Immature natural killer cell (primary cell): Measurements from ENCODE around the gene PSME2. TPM values are rescaled to one million over a fixed set of nuclear protein-coding genes. Genes with fewer than 3 reads are reported as not detected.

Experiments
- DNase-seq, 3 donors: peaks; one replicate each; pipeline ENCODE4 v3.0.0; 2022; ENCODE audit warnings: mixed read lengths in 1 of 3
- H3K27ac Mint-ChIP-seq, 6 donors: one replicate each; pipeline ENCODE4 v1.8.0; 2020; ENCODE audit warnings: mixed read lengths in 6 of 6, mild to moderate bottlenecking in 5 of 6, inconsistent platforms in 4 of 6, moderate library complexity in 3 of 6
- H3K27me3 Mint-ChIP-seq, 3 donors: one replicate each; pipeline ENCODE4 v1.8.0; 2020 to 2021; ENCODE audit warnings: low read depth in 3 of 3, mild to moderate bottlenecking in 3 of 3, mixed read lengths in 3 of 3, moderate library complexity in 3 of 3, inconsistent platforms in 1 of 3
- H3K36me3 Mint-ChIP-seq, 3 donors: one replicate each; pipeline ENCODE4 v1.8.0; 2020; ENCODE audit warnings: mixed read lengths in 3 of 3, inconsistent platforms in 2 of 3, mild to moderate bottlenecking in 2 of 3
- H3K4me1 Mint-ChIP-seq, 2 donors: one replicate each; pipeline ENCODE4 v1.8.0; 2020; ENCODE audit warnings: inconsistent platforms in 2 of 2, mild to moderate bottlenecking in 2 of 2, mixed read lengths in 2 of 2, moderate library complexity in 1 of 2
- H3K4me3 Mint-ChIP-seq, 5 donors: one replicate each; pipeline ENCODE4 v1.8.0; 2020; ENCODE audit warnings: mild to moderate bottlenecking in 5 of 5, mixed read lengths in 5 of 5, inconsistent platforms in 3 of 5, moderate library complexity in 3 of 5
- H3K9me3 Mint-ChIP-seq, 6 donors: one replicate each; pipeline ENCODE4 v1.8.0; 2020; ENCODE audit warnings: mild to moderate bottlenecking in 6 of 6, mixed read lengths in 6 of 6, inconsistent platforms in 4 of 6, moderate library complexity in 3 of 6
- polyA plus RNA-seq, 3 donors: library from polyadenylated mRNA; unstranded; fragments of 300-500 nt; fragmentation: Illumina TruSeq; gene quantifications; one replicate each; pipeline ENCODE4 v1.2.3, GENCODE V29; 2021

The PSME2 gene, protein sequence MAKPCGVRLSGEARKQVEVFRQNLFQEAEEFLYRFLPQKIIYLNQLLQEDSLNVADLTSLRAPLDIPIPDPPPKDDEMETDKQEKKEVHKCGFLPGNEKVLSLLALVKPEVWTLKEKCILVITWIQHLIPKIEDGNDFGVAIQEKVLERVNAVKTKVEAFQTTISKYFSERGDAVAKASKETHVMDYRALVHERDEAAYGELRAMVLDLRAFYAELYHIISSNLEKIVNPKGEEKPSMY
- polyA plus RNA-seq = 1,000 to 10,000 TPM in 1 of 3 donors, 100 to 1,000 TPM in 2; 650 to 1,160 (median 776) TPM

GRCh38 chr14:24146453-24146977, at the start of gene PSME2:
Gene PSME2, minus strand, starts transcription at chr14:24146610. Its CDS starts 29 bp downstream, at chr14:24146581.
- peaks cover 65 to 76% of the 10 kb centered on the region in 2 donors for H3K4me1 Mint-ChIP-seq
- peaks cover 9 to 30% (median 11%) of the 10 kb centered on the region in 3 donors for H3K36me3 Mint-ChIP-seq
- no peaks in the 10 kb centered on the region for H3K9me3 Mint-ChIP-seq
- peaks cover 7 to 11% (median 9%) of the 10 kb centered on the region in 3 donors for H3K27me3 Mint-ChIP-seq
- H3K4me3 Mint-ChIP-seq = peak within 1 kb of the TSS; percentile 96 to 100 (median 99)
- H3K27ac Mint-ChIP-seq = peak within 1 kb of the TSS; percentile 93 to 99 (median 98)
- peak; percentile 90 to 91 (median 90) for DNase-seq

- H3K4me3 Mint-ChIP-seq = peak within 1 kb of the TSS; percentile 87 to 95 (median 93)
- H3K27ac Mint-ChIP-seq = peak within 1 kb of the TSS; percentile 97 to 100 (median 99)
- peaks cover 9 to 23% (median 17%) of the 10 kb centered on the region in 3 donors for H3K36me3 Mint-ChIP-seq
- H3K4me1 Mint-ChIP-seq = peaks cover 44 to 58% of the 10 kb centered on the region in 2 donors
- H3K27me3 Mint-ChIP-seq = peaks cover 19 to 33% (median 22%) of the 10 kb centered on the region in 3 donors
- no peaks in the 10 kb centered on the region for H3K9me3 Mint-ChIP-seq
- DNase-seq = peak; percentile 95 to 96 (median 96)
Observed at GRCh38 chr14:24195186-24196070, 49.0 kb upstream of the PSME2 start, which contains the start of gene TM9SF1. Gene TM9SF1, minus strand, starts transcription at chr14:24195441. Its CDS starts 422 bp downstream, at chr14:24195019.

GRCh38 chr14:24194873-24195185, 48.4 kb upstream of the PSME2 start:
- peak overlapping the region; percentile 97 to 100 (median 99) for H3K27ac Mint-ChIP-seq
- peaks cover 9 to 23% (median 17%) of the 10 kb centered on the region in 3 donors for H3K36me3 Mint-ChIP-seq
- peak overlapping the region; percentile 87 to 95 (median 93) for H3K4me3 Mint-ChIP-seq
- H3K27me3 Mint-ChIP-seq = peaks cover 19 to 33% (median 22%) of the 10 kb centered on the region in 3 donors
- no peak for DNase-seq
- H3K9me3 Mint-ChIP-seq = no peaks in the 10 kb centered on the region
- H3K4me1 Mint-ChIP-seq = peaks cover 47 to 58% of the 10 kb centered on the region in 2 donors

DNA sequence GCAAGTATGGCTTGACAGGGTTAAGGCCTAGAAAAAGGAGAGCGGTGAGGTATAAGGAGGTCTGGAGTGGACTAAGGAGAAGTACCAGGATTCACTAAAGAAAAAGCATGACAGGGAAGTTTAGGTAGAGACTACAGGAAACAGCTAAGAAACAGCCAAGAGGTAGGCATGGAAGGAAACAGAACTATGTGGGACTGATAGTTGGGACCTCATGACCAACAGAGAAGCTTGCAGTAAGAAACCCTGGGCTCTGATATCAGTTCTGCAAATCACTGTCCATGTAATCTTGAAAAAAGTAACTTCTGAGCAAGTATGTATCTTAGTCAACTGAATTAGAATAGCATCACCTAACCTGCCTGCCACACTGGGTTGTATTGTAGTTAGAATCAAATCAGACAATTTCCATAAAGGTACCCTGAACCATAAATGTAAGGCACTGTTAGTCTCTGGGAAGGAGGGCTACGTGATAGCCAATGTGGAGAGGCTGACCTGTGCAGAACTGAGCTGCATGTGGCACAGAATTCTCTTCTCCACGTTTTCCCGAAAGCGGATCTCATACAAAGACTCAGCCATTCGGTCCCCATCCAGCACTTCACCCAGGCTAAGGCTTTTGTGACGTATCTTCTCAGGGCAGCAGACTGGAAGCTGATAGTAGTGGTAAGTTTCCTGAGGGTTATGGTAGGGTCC, 47.9 kb upstream of the PSME2 start:
- peaks cover 43 to 58% of the 10 kb centered on the region in 2 donors for H3K4me1 Mint-ChIP-seq
- H3K36me3 Mint-ChIP-seq = peaks cover 8 to 22% (median 16%) of the 10 kb centered on the region in 3 donors
- H3K9me3 Mint-ChIP-seq = no peaks in the 10 kb centered on the region
- peak overlapping the region; percentile 87 to 95 (median 93) for H3K4me3 Mint-ChIP-seq
- no peak for DNase-seq
- H3K27ac Mint-ChIP-seq = peak overlapping the region; percentile 97 to 100 (median 99)
- peaks cover 19 to 33% (median 22%) of the 10 kb centered on the region in 3 donors for H3K27me3 Mint-ChIP-seq

- DNase-seq = no peak
- Mint-ChIP-seq H3K27ac (peak overlapping the region; percentile 51 to 87 (median 74)), H3K27me3 (peaks cover 23 to 39% (median 28%) of the 10 kb centered on the region in 3 donors), H3K4me3 (peak overlapping the region in 2 of 5 donors; percentile 13 to 27), H3K36me3 (peaks cover 3 to 13% (median 8%) of the 10 kb centered on the region in 3 donors), H3K4me1 (peaks cover 48 to 62% of the 10 kb centered on the region in 2 donors), H3K9me3 (no peaks in the 10 kb centered on the region)
Observed at GRCh38 chr14:24192933-24193332, 46.5 kb upstream of the PSME2 start.

DNA sequence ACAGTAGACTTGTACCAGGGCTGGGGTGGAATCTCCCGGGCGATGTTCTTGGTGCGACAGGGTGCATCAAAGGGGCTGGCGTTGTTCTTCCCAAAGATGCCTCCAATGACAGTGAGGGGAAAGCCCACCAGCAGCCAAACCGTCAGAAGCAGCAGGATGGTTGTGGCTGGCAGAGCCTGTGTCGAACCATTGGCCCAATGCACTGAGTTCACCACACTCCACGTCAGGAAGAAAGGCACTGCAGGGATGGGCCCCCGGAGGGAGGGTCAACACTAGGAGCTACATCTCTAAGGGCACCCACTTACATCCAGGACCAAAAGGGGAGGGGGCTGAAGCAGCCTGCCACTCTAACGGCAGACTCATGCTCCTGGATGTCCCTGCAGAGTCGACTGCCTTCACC, 44.0 kb upstream of the PSME2 start:
- peaks cover 48 to 52% of the 10 kb centered on the region in 2 donors for H3K4me1 Mint-ChIP-seq
- peaks cover 16 to 30% (median 17%) of the 10 kb centered on the region in 3 donors for H3K27me3 Mint-ChIP-seq
- peak overlapping the region in 5 of 6 donors; percentile 86 to 98 (median 94) for H3K27ac Mint-ChIP-seq
- H3K4me3 Mint-ChIP-seq = no peak overlapping the region
- no peak for DNase-seq
- H3K36me3 Mint-ChIP-seq = peaks cover 3 to 13% (median 8%) of the 10 kb centered on the region in 3 donors
- H3K9me3 Mint-ChIP-seq = no peaks in the 10 kb centered on the region

DNA sequence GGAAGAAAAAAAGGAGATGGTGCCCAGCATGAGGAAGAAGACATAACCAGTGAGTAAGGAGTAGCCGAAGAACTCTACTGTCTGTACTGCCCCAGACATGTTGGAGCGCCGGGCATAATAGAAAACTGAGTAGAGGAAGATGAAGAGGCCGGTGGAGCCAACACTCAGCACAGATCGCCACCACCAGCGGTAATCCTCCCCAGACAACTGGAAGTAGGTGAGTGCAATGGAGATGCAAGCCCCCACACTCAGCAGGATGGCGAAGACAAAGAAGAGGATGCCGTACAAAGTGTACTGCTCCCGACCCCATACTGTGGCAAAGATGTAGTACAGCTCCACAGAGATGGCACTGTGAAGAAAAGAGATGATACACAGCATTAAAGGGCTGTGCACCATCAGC, 43.0 kb upstream of the PSME2 start:
- Mint-ChIP-seq H3K4me3 (peak overlapping the region in 1 of 5 donors; percentile 93), H3K36me3 (peaks cover 3 to 13% (median 8%) of the 10 kb centered on the region in 3 donors), H3K27ac (peak overlapping the region; percentile 85 to 98 (median 94)), H3K27me3 (peaks cover 8 to 23% (median 15%) of the 10 kb centered on the region in 3 donors), H3K9me3 (no peaks in the 10 kb centered on the region), H3K4me1 (peaks cover 42 to 46% of the 10 kb centered on the region in 2 donors)
- DNase-seq = no peak

DNA sequence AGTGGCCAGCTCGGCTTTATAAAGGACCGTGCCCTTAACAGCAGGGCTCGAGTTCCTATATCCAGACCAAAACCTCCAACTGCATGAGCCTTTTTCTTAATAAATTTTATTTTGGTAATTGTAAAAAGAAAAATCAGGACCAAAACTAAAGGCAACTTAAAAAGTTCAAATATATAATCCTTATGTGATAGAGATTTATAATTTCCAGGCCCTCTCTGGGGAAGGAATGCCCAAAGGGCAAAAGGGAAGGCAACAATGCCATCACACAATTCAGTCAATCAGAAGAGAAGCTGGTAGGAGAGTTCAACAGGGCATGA, 42.6 kb upstream of the PSME2 start:
- peak overlapping the region; percentile 85 to 98 (median 94) for H3K27ac Mint-ChIP-seq
- H3K4me3 Mint-ChIP-seq = peak overlapping the region; percentile 89 to 93 (median 91)
- DNase-seq = no peak
- no peaks in the 10 kb centered on the region for H3K9me3 Mint-ChIP-seq
- H3K27me3 Mint-ChIP-seq = peaks cover 8 to 21% (median 11%) of the 10 kb centered on the region in 3 donors
- peaks cover 3 to 13% (median 8%) of the 10 kb centered on the region in 3 donors for H3K36me3 Mint-ChIP-seq
- H3K4me1 Mint-ChIP-seq = peaks cover 37 to 41% of the 10 kb centered on the region in 2 donors

DNA sequence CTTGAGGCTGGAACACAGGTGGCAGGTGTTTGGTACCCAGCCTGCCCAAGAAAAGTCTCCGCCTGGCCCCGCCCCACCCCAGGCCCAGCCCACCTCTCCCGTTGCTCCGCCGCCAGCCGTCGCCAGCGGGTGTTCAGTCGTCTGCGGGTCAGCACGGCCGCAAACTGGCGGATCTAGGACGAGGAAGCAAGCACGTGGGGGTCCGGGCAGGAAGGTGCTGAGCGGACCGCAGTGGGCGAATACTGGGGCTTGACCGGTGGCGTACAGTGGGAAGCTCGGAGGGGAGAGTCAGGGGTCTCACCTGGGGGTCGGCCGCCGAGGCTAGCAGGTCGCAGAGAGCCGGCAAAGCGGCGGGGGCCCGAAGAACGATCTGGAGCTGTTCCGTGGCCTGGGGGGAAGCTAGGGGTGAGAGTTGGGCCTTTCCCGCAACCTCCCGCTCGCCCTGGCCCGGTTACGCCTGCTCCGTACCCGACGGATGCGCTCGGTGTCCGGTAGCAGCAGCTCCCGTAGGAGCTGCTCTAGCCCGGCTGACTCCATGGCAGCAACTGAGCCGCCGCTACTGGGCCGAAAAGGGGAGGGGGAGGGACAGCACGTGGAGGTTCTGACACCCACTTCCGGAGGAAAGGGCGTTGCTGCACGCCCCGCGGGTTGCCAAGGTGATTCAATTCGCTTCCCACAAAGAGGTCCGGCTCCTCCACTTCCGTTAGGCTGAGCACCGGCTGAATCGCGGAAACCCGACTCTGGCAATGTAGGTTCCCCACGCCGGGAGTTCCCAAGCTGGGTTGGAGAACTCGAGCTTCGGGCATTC, 42.0 kb upstream of the PSME2 start, which contains the start of gene IPO4:
Gene IPO4 (minus strand): TSS at position 566 of the 808 bp plus-strand sequence. CDS start 29 bp downstream, at position 537.
- Mint-ChIP-seq H3K4me1 (peaks cover 35 to 38% of the 10 kb centered on the region in 2 donors), H3K36me3 (peaks cover 3 to 13% (median 8%) of the 10 kb centered on the region in 3 donors)

GRCh38 chr14:24187539-24187915, 41.1 kb upstream of the PSME2 start:
- H3K36me3 Mint-ChIP-seq = peaks cover 3 to 10% (median 4%) of the 10 kb centered on the region in 3 donors
- H3K27ac Mint-ChIP-seq = peak overlapping the region; percentile 85 to 98 (median 94)
- H3K27me3 Mint-ChIP-seq = peaks cover 8 to 21% (median 11%) of the 10 kb centered on the region in 3 donors
- H3K4me3 Mint-ChIP-seq = peak overlapping the region; percentile 89 to 93 (median 91)
- peaks cover 31 to 32% of the 10 kb centered on the region in 2 donors for H3K4me1 Mint-ChIP-seq
- no peaks in the 10 kb centered on the region for H3K9me3 Mint-ChIP-seq
- peak in 2 of 3 donors; percentile 26 to 33 for DNase-seq

More for the DNA sequence above, 42.0 kb upstream of the PSME2 start, which contains the start of gene IPO4:
- H3K4me3 Mint-ChIP-seq = peak within 1 kb of the TSS; percentile 89 to 93 (median 91)
- peak; percentile 94 to 96 (median 95) for DNase-seq
- H3K27ac Mint-ChIP-seq = peak within 1 kb of the TSS; percentile 85 to 98 (median 94)
- H3K27me3 Mint-ChIP-seq = peaks cover 8 to 21% (median 11%) of the 10 kb centered on the region in 3 donors
- no peaks in the 10 kb centered on the region for H3K9me3 Mint-ChIP-seq

DNA sequence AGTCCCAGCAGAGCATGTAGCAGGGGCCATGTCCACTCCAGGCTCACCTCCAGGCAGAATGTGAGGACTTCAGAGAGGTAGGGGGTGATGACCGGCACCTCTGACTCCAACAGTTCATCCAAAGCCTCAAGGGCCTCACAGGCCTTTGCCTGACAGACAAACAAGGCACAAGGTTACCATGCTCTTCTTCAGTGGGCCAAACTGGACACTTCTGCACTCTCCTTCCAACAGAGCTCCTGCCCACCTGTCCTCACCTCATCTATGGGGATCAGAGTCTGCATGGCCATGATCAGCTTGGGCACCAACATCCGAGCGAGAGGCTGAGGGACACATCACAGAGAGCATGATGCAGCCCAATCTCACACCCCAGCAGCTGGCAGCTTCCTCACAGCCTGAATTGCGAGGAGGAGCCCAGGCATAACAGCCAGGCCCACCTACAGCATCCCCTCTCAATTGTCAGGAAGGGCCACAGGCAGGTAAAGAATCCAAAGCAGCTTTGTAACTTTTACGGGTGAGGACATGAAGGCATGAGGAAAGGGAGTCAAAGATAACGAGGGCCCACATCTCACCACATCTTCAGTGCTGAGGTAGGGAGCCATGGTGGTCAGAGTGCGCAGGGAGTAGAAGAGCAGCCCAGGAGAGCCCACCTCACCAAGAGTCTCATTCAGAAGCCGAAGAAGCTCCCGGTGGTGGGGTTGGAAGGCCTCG, 40.6 kb upstream of the PSME2 start:
- H3K36me3 Mint-ChIP-seq = peaks cover 0 to 9% (median 3%) of the 10 kb centered on the region in 3 donors
- peak overlapping the region; percentile 57 to 90 (median 68) for H3K4me3 Mint-ChIP-seq
- no peaks in the 10 kb centered on the region for H3K9me3 Mint-ChIP-seq
- H3K27me3 Mint-ChIP-seq = peaks cover 9 to 23% (median 11%) of the 10 kb centered on the region in 3 donors
- no peak for DNase-seq
- peak overlapping the region; percentile 68 to 95 (median 89) for H3K27ac Mint-ChIP-seq
- peaks cover 28 to 29% of the 10 kb centered on the region in 2 donors for H3K4me1 Mint-ChIP-seq
